ENCODE data around the gene HNF1A.

Gene HNF1A

GRCh38 chr12:121021754-121022153, 43.4 kb downstream of the HNF1A start:
- no peak for TF ChIP-seq POLR2A (IDR thresholded peaks at IDR 0.05; ENCODE audit: low read depth, low read length)
- TF ChIP-seq POLR2AphosphoS5 (IDR thresholded peaks at IDR 0.05; ENCODE audit: low read depth, low read length) = no peak
- no peak for TF ChIP-seq TAF1 (IDR thresholded peaks at IDR 0.05; ENCODE audit: borderline replicate concordance, low read depth, low read length)
- no peak for FAIRE-seq
- DNase-seq (ENCODE audit: insufficient read length) = no peak

- no peak for DNase-seq (ENCODE audit: insufficient read length)
- FAIRE-seq = no peak
- no peak for TF ChIP-seq POLR2AphosphoS5 (IDR thresholded peaks at IDR 0.05; ENCODE audit: low read depth, low read length)
- no peak for TF ChIP-seq TAF1 (IDR thresholded peaks at IDR 0.05; ENCODE audit: borderline replicate concordance, low read depth, low read length)
- TF ChIP-seq POLR2A (IDR thresholded peaks at IDR 0.05; ENCODE audit: low read depth, low read length) = no peak
Observed at GRCh38 chr12:121022713-121023112, 44.4 kb downstream of the HNF1A start.

GRCh38 chr12:121023799-121024198, 45.5 kb downstream of the HNF1A start:
- TF ChIP-seq TAF1 (IDR thresholded peaks at IDR 0.05; ENCODE audit: borderline replicate concordance, low read depth, low read length) = no peak
- TF ChIP-seq POLR2AphosphoS5 (IDR thresholded peaks at IDR 0.05; ENCODE audit: low read depth, low read length) = no peak
- no peak for TF ChIP-seq POLR2A (IDR thresholded peaks at IDR 0.05; ENCODE audit: low read depth, low read length)
- FAIRE-seq (no peak), DNase-seq (ENCODE audit: insufficient read length) (no peak)

- DNase-seq (ENCODE audit: insufficient read length) = no peak
- TF ChIP-seq POLR2AphosphoS5 (IDR thresholded peaks at IDR 0.05; ENCODE audit: low read depth, low read length) (no peak), POLR2A (IDR thresholded peaks at IDR 0.05; ENCODE audit: low read depth, low read length) (no peak), TAF1 (IDR thresholded peaks at IDR 0.05; ENCODE audit: borderline replicate concordance, low read depth, low read length) (no peak)
- FAIRE-seq = no peak
Observed at GRCh38 chr12:121025442-121026226, 47.3 kb downstream of the HNF1A start.

GRCh38 chr12:121026274-121027045, 48.1 kb downstream of the HNF1A start:
- no peak for FAIRE-seq
- no peak for DNase-seq (ENCODE audit: insufficient read length)
- no peak for TF ChIP-seq POLR2A (IDR thresholded peaks at IDR 0.05; ENCODE audit: low read depth, low read length)
- TF ChIP-seq TAF1 (IDR thresholded peaks at IDR 0.05; ENCODE audit: borderline replicate concordance, low read depth, low read length) = no peak
- no peak for TF ChIP-seq POLR2AphosphoS5 (IDR thresholded peaks at IDR 0.05; ENCODE audit: low read depth, low read length)

- no peak for DNase-seq (ENCODE audit: insufficient read length)
- no peak for FAIRE-seq
- no peak for TF ChIP-seq TAF1 (IDR thresholded peaks at IDR 0.05; ENCODE audit: borderline replicate concordance, low read depth, low read length)
- no peak for TF ChIP-seq POLR2A (IDR thresholded peaks at IDR 0.05; ENCODE audit: low read depth, low read length)
- TF ChIP-seq POLR2AphosphoS5 (IDR thresholded peaks at IDR 0.05; ENCODE audit: low read depth, low read length) = no peak
Observed at GRCh38 chr12:121030576-121031212, 52.4 kb downstream of the HNF1A start.

- TF ChIP-seq POLR2AphosphoS5 (IDR thresholded peaks at IDR 0.05; ENCODE audit: low read depth, low read length) (no peak), TAF1 (IDR thresholded peaks at IDR 0.05; ENCODE audit: borderline replicate concordance, low read depth, low read length) (no peak), POLR2A (IDR thresholded peaks at IDR 0.05; ENCODE audit: low read depth, low read length) (no peak)
- DNase-seq (ENCODE audit: insufficient read length) (no peak), FAIRE-seq (no peak)
Observed at GRCh38 chr12:121033625-121034349, 55.4 kb downstream of the HNF1A start.

GRCh38 chr12:121034616-121035305, 56.4 kb downstream of the HNF1A start:
- DNase-seq (ENCODE audit: insufficient read length) = no peak
- no peak for FAIRE-seq
- no peak for TF ChIP-seq POLR2AphosphoS5 (IDR thresholded peaks at IDR 0.05; ENCODE audit: low read depth, low read length)
- TF ChIP-seq TAF1 (IDR thresholded peaks at IDR 0.05; ENCODE audit: borderline replicate concordance, low read depth, low read length) = no peak
- TF ChIP-seq POLR2A (IDR thresholded peaks at IDR 0.05; ENCODE audit: low read depth, low read length) = no peak

GRCh38 chr12:121036810-121037326, 58.5 kb downstream of the HNF1A start:
- FAIRE-seq (no peak), DNase-seq (ENCODE audit: insufficient read length) (no peak)
- TF ChIP-seq POLR2AphosphoS5 (IDR thresholded peaks at IDR 0.05; ENCODE audit: low read depth, low read length) (no peak), POLR2A (IDR thresholded peaks at IDR 0.05; ENCODE audit: low read depth, low read length) (no peak), TAF1 (IDR thresholded peaks at IDR 0.05; ENCODE audit: borderline replicate concordance, low read depth, low read length) (no peak)
